Activated naive CD4-positive, alpha-beta T cell treated with anti-CD3 and anti-CD28 coated beads, Interleukin-2, amount 10 ng/mL, durations not matched to agents 7 days and 5 days (primary cell): ENCODE measurements around the gene ASB7.

Experiments
- CTCF ChIA-PET: fragments of 350-600 bp; sonication (Branson Sonifier 250); formaldehyde crosslinking; loops from one replicate; lab custom pipeline; 2021; ENCODE audit warnings: antibody characterized with exemption; lab: Charles Lee
- DNase-seq: peaks from one replicate; pipeline ENCODE4 v3.0.0-alpha.2; 2020
- H3K27ac Mint-ChIP-seq: one replicate; pipeline ENCODE4 v1.8.0; 2021; ENCODE audit warnings: mild to moderate bottlenecking, moderate library complexity, mixed read lengths
- H3K27me3 Mint-ChIP-seq: one replicate; pipeline ENCODE4 v1.8.0; 2021; ENCODE audit warnings: mild to moderate bottlenecking, mixed read lengths
- H3K36me3 Mint-ChIP-seq: one replicate; pipeline ENCODE4 v1.8.0; 2021; ENCODE audit warnings: mixed read lengths
- H3K4me1 Mint-ChIP-seq: one replicate; pipeline ENCODE4 v1.8.0; 2021; ENCODE audit warnings: mixed read lengths
- H3K4me3 Mint-ChIP-seq: one replicate; pipeline ENCODE4 v1.8.0; 2021; ENCODE audit warnings: mild to moderate bottlenecking, moderate library complexity, mixed read lengths
- H3K9me3 Mint-ChIP-seq: one replicate; pipeline ENCODE4 v1.8.0; 2021; ENCODE audit warnings: mixed read lengths

Gene ASB7

GRCh38 chr15:100688549-100689120, 86.2 kb downstream of the ASB7 start:
- CTCF ChIA-PET = no interaction called here
- Mint-ChIP-seq H3K27ac (no peak overlapping the region), H3K27me3 (peaks cover 5% of the 10 kb centered on the region), H3K36me3 (no peaks in the 10 kb centered on the region), H3K4me1 (no peaks in the 10 kb centered on the region), H3K4me3 (no peak overlapping the region), H3K9me3 (no peaks in the 10 kb centered on the region)
- DNase-seq = no peak

- no peaks in the 10 kb centered on the region for H3K4me1 Mint-ChIP-seq
- no peak overlapping the region for H3K27ac Mint-ChIP-seq
- CTCF ChIA-PET = no interaction called here
These were observed 86.9 kb downstream of the ASB7 start for GRCh38 chr15:100689131-100689899.

GRCh38 chr15:100690032-100690794, 87.8 kb downstream of the ASB7 start:
- Mint-ChIP-seq H3K27me3 (peaks cover 9% of the 10 kb centered on the region), H3K9me3 (no peaks in the 10 kb centered on the region), H3K27ac (no peak overlapping the region), H3K4me1 (no peaks in the 10 kb centered on the region), H3K36me3 (no peaks in the 10 kb centered on the region), H3K4me3 (no peak overlapping the region)
- CTCF ChIA-PET = no interaction called here
- DNase-seq = no peak

More at GRCh38 chr15:100689131-100689899, 86.9 kb downstream of the ASB7 start:
- Mint-ChIP-seq H3K9me3 (no peaks in the 10 kb centered on the region), H3K27me3 (peaks cover 9% of the 10 kb centered on the region), H3K4me3 (no peak overlapping the region), H3K36me3 (no peaks in the 10 kb centered on the region)
- DNase-seq = no peak

- H3K27ac Mint-ChIP-seq = no peak overlapping the region
- CTCF ChIA-PET = interaction anchor here (0.6 kb wide), 1 partner anchor 316 kb away, joined by 3 read pairs; no protein-coding TSS in a partner anchor
- H3K36me3 Mint-ChIP-seq = no peaks in the 10 kb centered on the region
- no peak overlapping the region for H3K4me3 Mint-ChIP-seq
- no peak for DNase-seq
- no peaks in the 10 kb centered on the region for H3K4me1 Mint-ChIP-seq
- H3K27me3 Mint-ChIP-seq = peaks cover 9% of the 10 kb centered on the region
- no peaks in the 10 kb centered on the region for H3K9me3 Mint-ChIP-seq
These were observed 88.4 kb downstream of the ASB7 start for GRCh38 chr15:100690795-100691158.

GRCh38 chr15:100691321-100691720, 88.9 kb downstream of the ASB7 start:
- Mint-ChIP-seq H3K27me3 (peaks cover 12% of the 10 kb centered on the region), H3K27ac (no peak overlapping the region), H3K4me1 (no peaks in the 10 kb centered on the region), H3K4me3 (no peak overlapping the region), H3K9me3 (no peaks in the 10 kb centered on the region), H3K36me3 (no peaks in the 10 kb centered on the region)
- CTCF ChIA-PET = interaction anchor here (0.6 kb wide), 1 partner anchor 316 kb away, joined by 3 read pairs; no protein-coding TSS in a partner anchor
- DNase-seq = no peak

- no peaks in the 10 kb centered on the region for H3K9me3 Mint-ChIP-seq
- H3K36me3 Mint-ChIP-seq = no peaks in the 10 kb centered on the region
- peaks cover 18% of the 10 kb centered on the region for H3K27me3 Mint-ChIP-seq
- H3K27ac Mint-ChIP-seq = no peak overlapping the region
- no peak for DNase-seq
- no peak overlapping the region for H3K4me3 Mint-ChIP-seq
- CTCF ChIA-PET = no interaction called here
- H3K4me1 Mint-ChIP-seq = no peaks in the 10 kb centered on the region
These were observed 89.9 kb downstream of the ASB7 start for GRCh38 chr15:100692246-100692645.

GRCh38 chr15:100692671-100693070, 90.3 kb downstream of the ASB7 start:
- Mint-ChIP-seq H3K27ac (no peak overlapping the region), H3K4me3 (no peak overlapping the region), H3K27me3 (peaks cover 18% of the 10 kb centered on the region), H3K9me3 (no peaks in the 10 kb centered on the region), H3K4me1 (no peaks in the 10 kb centered on the region), H3K36me3 (no peaks in the 10 kb centered on the region)
- no peak for DNase-seq
- CTCF ChIA-PET = no interaction called here

GRCh38 chr15:100693451-100693850, 91.1 kb downstream of the ASB7 start:
- no peaks in the 10 kb centered on the region for H3K4me1 Mint-ChIP-seq

GRCh38 chr15:100694381-100695021, 92.1 kb downstream of the ASB7 start:
- no peaks in the 10 kb centered on the region for H3K9me3 Mint-ChIP-seq
- no peak for DNase-seq
- H3K27ac Mint-ChIP-seq = no peak overlapping the region
- H3K27me3 Mint-ChIP-seq = peaks cover 18% of the 10 kb centered on the region
- no peaks in the 10 kb centered on the region for H3K36me3 Mint-ChIP-seq
- CTCF ChIA-PET = no interaction called here
- no peak overlapping the region for H3K4me3 Mint-ChIP-seq
- H3K4me1 Mint-ChIP-seq = no peaks in the 10 kb centered on the region

More at GRCh38 chr15:100693451-100693850, 91.1 kb downstream of the ASB7 start:
- Mint-ChIP-seq H3K4me3 (no peak overlapping the region), H3K36me3 (no peaks in the 10 kb centered on the region), H3K27ac (no peak overlapping the region), H3K9me3 (no peaks in the 10 kb centered on the region), H3K27me3 (peaks cover 18% of the 10 kb centered on the region)
- CTCF ChIA-PET = no interaction called here
- DNase-seq = no peak

GRCh38 chr15:100695048-100695447, 92.7 kb downstream of the ASB7 start:
- no peak for DNase-seq
- no peaks in the 10 kb centered on the region for H3K9me3 Mint-ChIP-seq
- H3K27ac Mint-ChIP-seq = no peak overlapping the region
- H3K4me3 Mint-ChIP-seq = no peak overlapping the region
- H3K36me3 Mint-ChIP-seq = no peaks in the 10 kb centered on the region
- CTCF ChIA-PET = no interaction called here
- peaks cover 21% of the 10 kb centered on the region for H3K27me3 Mint-ChIP-seq
- H3K4me1 Mint-ChIP-seq = no peaks in the 10 kb centered on the region

- H3K4me1 Mint-ChIP-seq = no peaks in the 10 kb centered on the region
- no peak overlapping the region for H3K4me3 Mint-ChIP-seq
- no peaks in the 10 kb centered on the region for H3K36me3 Mint-ChIP-seq
- peaks cover 26% of the 10 kb centered on the region for H3K27me3 Mint-ChIP-seq
- no peaks in the 10 kb centered on the region for H3K9me3 Mint-ChIP-seq
- CTCF ChIA-PET = no interaction called here
- H3K27ac Mint-ChIP-seq = no peak overlapping the region
- no peak for DNase-seq
These were observed 94.1 kb downstream of the ASB7 start for GRCh38 chr15:100696452-100696851.
